Nephron progenitor cell (in vitro differentiated cells): ENCODE results near the gene PLA2G4F.

Experiments
- DNase-seq: peaks from one replicate; pipeline ENCODE4 v3.0.0; 2021
- H3K27ac Mint-ChIP-seq: 2 replicates; pipeline ENCODE4 v1.8.0; 2021; ENCODE audit warnings: mild to moderate bottlenecking, moderate library complexity, mixed read lengths
- H3K27me3 Mint-ChIP-seq: 2 replicates; pipeline ENCODE4 v1.8.0; 2021; ENCODE audit warnings: mild to moderate bottlenecking, low read depth, mixed read lengths; ENCODE audit not compliant: poor library complexity
- H3K36me3 Mint-ChIP-seq: 2 replicates; pipeline ENCODE4 v1.8.0; 2021; ENCODE audit warnings: low read depth, mixed read lengths
- H3K4me1 Mint-ChIP-seq: 2 replicates; pipeline ENCODE4 v1.8.0; 2021; ENCODE audit warnings: mixed read lengths
- H3K4me3 Mint-ChIP-seq: 2 replicates; pipeline ENCODE4 v1.8.0; 2021; ENCODE audit warnings: mild to moderate bottlenecking, moderate library complexity, mixed read lengths
- H3K9me3 Mint-ChIP-seq: 2 replicates; pipeline ENCODE4 v1.8.0; 2021; ENCODE audit warnings: mild to moderate bottlenecking, moderate library complexity, mixed read lengths
- CTCF ChIP-seq: fragments of 200-600 bp; sonication (generic); IDR thresholded peaks from 2 replicates; pipeline ENCODE4 v1.5.0; 2021; ENCODE audit warnings: antibody characterized with exemption

The PLA2G4F gene

GRCh38 chr15:42156243-42156922 lies at the start of gene PLA2G4F:
TSS of gene PLA2G4F (minus strand) at chr15:42156636. CDS start at chr15:42156549, 87 bp downstream.
- peak within 1 kb of the TSS; percentile 29 for H3K27ac Mint-ChIP-seq
- no peak for DNase-seq
- H3K27me3 Mint-ChIP-seq: peaks cover 3% of the 10 kb centered on the region
- H3K9me3 Mint-ChIP-seq: no peaks in the 10 kb centered on the region
- H3K4me3 Mint-ChIP-seq: no peak within 1 kb of the TSS
- H3K36me3 Mint-ChIP-seq: peaks cover 12% of the 10 kb centered on the region
- no peak for TF ChIP-seq CTCF
- peaks cover 42% of the 10 kb centered on the region for H3K4me1 Mint-ChIP-seq

- Mint-ChIP-seq H3K27ac (no peak overlapping the region), H3K36me3 (peaks cover 19% of the 10 kb centered on the region), H3K27me3 (no peaks in the 10 kb centered on the region), H3K4me3 (no peak overlapping the region), H3K9me3 (no peaks in the 10 kb centered on the region), H3K4me1 (peaks cover 29% of the 10 kb centered on the region)
- TF ChIP-seq CTCF: no peak
- no peak for DNase-seq
Measured at GRCh38 chr15:42203891-42204290, 47.5 kb upstream of the PLA2G4F start.

GRCh38 chr15:42202653-42203052 lies 46.2 kb upstream of the PLA2G4F start:
- Mint-ChIP-seq H3K4me3 (no peak overlapping the region), H3K36me3 (peaks cover 24% of the 10 kb centered on the region), H3K27me3 (no peaks in the 10 kb centered on the region), H3K4me1 (peaks cover 24% of the 10 kb centered on the region), H3K27ac (no peak overlapping the region), H3K9me3 (no peaks in the 10 kb centered on the region)
- DNase-seq: no peak
- no peak for TF ChIP-seq CTCF

GRCh38 chr15:42201801-42202200 lies 45.4 kb upstream of the PLA2G4F start:
- TF ChIP-seq CTCF: no peak
- H3K9me3 Mint-ChIP-seq: peaks cover 5% of the 10 kb centered on the region
- no peak overlapping the region for H3K4me3 Mint-ChIP-seq
- peaks cover 33% of the 10 kb centered on the region for H3K36me3 Mint-ChIP-seq
- DNase-seq: no peak
- no peaks in the 10 kb centered on the region for H3K27me3 Mint-ChIP-seq
- no peak overlapping the region for H3K27ac Mint-ChIP-seq
- H3K4me1 Mint-ChIP-seq: peaks cover 16% of the 10 kb centered on the region

- no peaks in the 10 kb centered on the region for H3K27me3 Mint-ChIP-seq
- peaks cover 22% of the 10 kb centered on the region for H3K9me3 Mint-ChIP-seq
- peaks cover 59% of the 10 kb centered on the region for H3K36me3 Mint-ChIP-seq
- no peak for TF ChIP-seq CTCF
- no peak for DNase-seq
- H3K4me3 Mint-ChIP-seq: no peak overlapping the region
- H3K4me1 Mint-ChIP-seq: no peaks in the 10 kb centered on the region
- H3K27ac Mint-ChIP-seq: peak overlapping the region; percentile 37
Measured at GRCh38 chr15:42199126-42199525, 42.7 kb upstream of the PLA2G4F start.

GRCh38 chr15:42198516-42198915 lies 42.1 kb upstream of the PLA2G4F start:
- peaks cover 22% of the 10 kb centered on the region for H3K9me3 Mint-ChIP-seq
- H3K36me3 Mint-ChIP-seq: peaks cover 66% of the 10 kb centered on the region
- DNase-seq: no peak
- no peak overlapping the region for H3K4me3 Mint-ChIP-seq
- H3K27me3 Mint-ChIP-seq: no peaks in the 10 kb centered on the region
- TF ChIP-seq CTCF: no peak
- H3K27ac Mint-ChIP-seq: no peak overlapping the region
- H3K4me1 Mint-ChIP-seq: no peaks in the 10 kb centered on the region
